GM12878 (cell line): ENCODE results near the gene DCC. TPM values are rescaled to one million over a fixed set of nuclear protein-coding genes. Genes with fewer than 3 reads are reported as not detected.

ENCODE experiments used
- ATAC-seq: fragments of 200-7000 bp; cut with Tn5 transposase; 3 replicates; pipeline ENCODE4 v1.9.1; 2020; ENCODE audit warnings: mild to moderate bottlenecking, moderate library complexity
- BruUV-seq: library from RNA; stranded (reverse); fragments of 400-500 nt; replicated peaks from 2 replicates; lab custom pipeline; 2021; lab: Mats Ljungman, UMichigan
- CTCF ChIA-PET: fragments of 300-600 bp; sonication (Branson Sonifier 250); formaldehyde crosslinking; extraction: SDS; loops from one replicate; lab custom pipeline; 2021; ENCODE audit warnings: inconsistent platforms; lab: Yijun Ruan, JAX
- POLR2A ChIA-PET: fragments of 350-600 bp; formaldehyde crosslinking; extraction: SDS; loops from one replicate; lab custom pipeline; 2021; ENCODE audit warnings: inconsistent platforms; lab: Charles Lee
- RAD21 ChIA-PET: fragments of 300-600 bp; sonication (Branson Sonifier 250); formaldehyde crosslinking; loops from one replicate; lab custom pipeline; 2023; ENCODE audit warnings: antibody characterized with exemption; ENCODE audit not compliant: unreplicated experiment; lab: Charles Lee
- SMC1A ChIA-PET: fragments of 300-600 bp; sonication (Branson Sonifier 250); formaldehyde crosslinking; loops from one replicate; lab custom pipeline; 2023; ENCODE audit not compliant: unreplicated experiment, uncharacterized antibody; lab: Charles Lee
- DNase-seq: peaks from one replicate; pipeline ENCODE4 v3.0.0-alpha.2; 2011; ENCODE audit warnings: low read depth, low spot score
- FAIRE-seq: peaks from 3 replicates; lab custom pipeline; 2011; peaks lifted over from hg19 to GRCh38; lab: Jason Lieb, UNC
- H2AFZ ChIP-seq: 2 replicates; pipeline ENCODE4 v1.6.0; 2011; ENCODE audit warnings: low read depth, low read length, control low read depth; ENCODE audit not compliant: control insufficient read depth
- H3K27ac ChIP-seq: 2 replicates; pipeline ENCODE4 v1.5.1; 2011; ENCODE audit warnings: control low read depth; ENCODE audit not compliant: control insufficient read depth, insufficient read depth
- H3K27me3 ChIP-seq, 2 experiments: replicated peaks in 1 of 2; 2 replicates each; pipeline versions ENCODE4 v1.6.0 to v1.6.1; 2011; ENCODE audit warnings: low read length in 1 of 2; ENCODE audit not compliant: control insufficient read depth in 2 of 2, insufficient read depth in 2 of 2
- H3K36me3 ChIP-seq, 2 experiments: 2 replicates each; pipeline ENCODE4 v1.5.1; 2011; ENCODE audit warnings: low read length in 1 of 2; ENCODE audit not compliant: control insufficient read depth in 2 of 2, insufficient read depth in 2 of 2
- H3K4me1 ChIP-seq: 2 replicates; pipeline ENCODE4 v1.6.1; 2011; ENCODE audit warnings: mild to moderate bottlenecking, low read length, moderate library complexity, mixed read lengths; ENCODE audit not compliant: control insufficient read depth, insufficient read depth
- H3K4me2 ChIP-seq: 2 replicates; pipeline ENCODE4 v1.6.0; 2011; ENCODE audit warnings: control low read depth; ENCODE audit not compliant: control insufficient read depth, insufficient read depth
- H3K4me3 ChIP-seq: fragments of 200-600 bp; sonication (generic); 2 replicates; pipeline ENCODE4 v1.5.1; 2016
- H3K79me2 ChIP-seq: 2 replicates; pipeline ENCODE4 v1.6.0; 2011; ENCODE audit warnings: low read length; ENCODE audit not compliant: control insufficient read depth, insufficient read depth
- H3K9ac ChIP-seq: 2 replicates; pipeline ENCODE4 v1.8.0; 2011; ENCODE audit warnings: low read length, control low read depth, mixed read lengths; ENCODE audit not compliant: control insufficient read depth, insufficient read depth
- H3K9me3 ChIP-seq: replicated peaks from 3 replicates; pipeline ENCODE4 v1.5.1; 2011; ENCODE audit warnings: mild to moderate bottlenecking, low read length; ENCODE audit not compliant: control insufficient read depth, insufficient read depth
- H4K20me1 ChIP-seq: 2 replicates; pipeline ENCODE4 v1.6.0; 2011; ENCODE audit not compliant: control insufficient read depth, insufficient read depth
- ASH2L ChIP-seq: fragments of 300-600, 200-600 bp; sonication (generic); IDR thresholded peaks from 2 replicates; pipeline ENCODE4 v1.6.1; 2017; ENCODE audit warnings: low read depth, mild to moderate bottlenecking, borderline replicate concordance
- BRCA1 ChIP-seq: IDR thresholded peaks from 2 replicates; pipeline ENCODE4 v1.6.1; 2011; ENCODE audit warnings: low read depth, low read length, improper control_type of control experiment
- GABPA ChIP-seq: IDR thresholded peaks from 2 replicates; pipeline ENCODE4 v1.6.1; 2014; ENCODE audit warnings: antibody characterized with exemption, low read depth, mild to moderate bottlenecking, inconsistent platforms
- NFYB ChIP-seq: IDR thresholded peaks from 2 replicates; pipeline ENCODE4 v1.6.1; 2011; ENCODE audit warnings: low read depth, mild to moderate bottlenecking, low read length, improper control_type of control experiment, moderate library complexity; ENCODE audit not compliant: insufficient read depth
- POLR2AphosphoS5 ChIP-seq: IDR thresholded peaks from 2 replicates; pipeline ENCODE4 v1.6.1; 2011; ENCODE audit warnings: mild to moderate bottlenecking, low read length, inconsistent platforms
- POU2F2 ChIP-seq: IDR thresholded peaks from 3 replicates; pipeline ENCODE4 v1.6.1; 2011; ENCODE audit warnings: low read depth, mild to moderate bottlenecking, low read length, borderline replicate concordance
- RBBP5 ChIP-seq: fragments of 200-600 bp; sonication (generic); conservative IDR thresholded peaks from 2 replicates; pipeline ENCODE4 v1.6.1; 2016
- YBX1 ChIP-seq: fragments of 450-650 bp; IDR thresholded peaks from 2 replicates; pipeline ENCODE4 v1.6.1; 2016; ENCODE audit warnings: antibody characterized with exemption
- YY1 ChIP-seq: IDR thresholded peaks from 2 replicates; pipeline ENCODE4 v1.6.1; 2011; ENCODE audit warnings: low read depth, mild to moderate bottlenecking, low read length
- WGBS: methylation state at CpG from one replicate; pipeline ENCODE4 v1.1.6; 2016; ENCODE audit warnings: low lambda C conversion rate; ENCODE audit not compliant: insufficient replicate concordance, insufficient coverage; ENCODE audit errors: missing lambda C conversion rate; 5-methylcytosine and 5-hydroxymethylcytosine counted together
- in situ Hi-C: fragments of 300-500 bp; cut with MboI; formaldehyde crosslinking; loops from 9 replicates; pipeline ENCODE4 v1.14.3; 2018; ENCODE audit warnings: mixed read lengths
- intact Hi-C: fragments of 100-400 bp; cut with micrococcal nuclease; formaldehyde crosslinking; loops from one replicate; pipeline ENCODE4 v1.14.2; 2022; ENCODE audit not compliant: unreplicated experiment
- polyA plus RNA-seq, 11 experiments: library from polyadenylated mRNA; depleted of rRNA in 4 of 11; unstranded in 6 of 11; stranded (reverse) in 5 of 11; fragments of >200 nt; fragmentation: Nextera tagmentation in 4 of 11; fragmentation: Illumina TruSeq in 1 of 11; extraction: Ambion mirVana in 4 of 11; extraction: Trizol in 1 of 11; gene quantifications; 1 replicate in 1 of 11; 2 replicates in 10 of 11; pipeline versions ENCODE4 v1.2.1 to v1.2.3, GENCODE V29; 2011 to 2016; ENCODE audit warnings: inconsistent platforms in 2 of 11, missing spikeins in 2 of 11, low read depth in 1 of 11
- total RNA-seq, 4 experiments: library from RNA; depleted of rRNA in 3 of 4; stranded (reverse); fragments of >200 nt in 3 of 4; fragmentation: Illumina TruSeq in 1 of 4; extraction: Trizol in 1 of 4; gene quantifications; 2 replicates each; pipeline versions ENCODE4 v1.2.1 to v1.2.3, GENCODE V29; 2013 to 2021

Gene DCC
- total and polyA plus RNA-seq, 10 of the 15 experiments (the other 5 are each of a cell fraction or from before 2014, with no cell fraction given), result 0.01 TPM; not detected in 9

DNA sequence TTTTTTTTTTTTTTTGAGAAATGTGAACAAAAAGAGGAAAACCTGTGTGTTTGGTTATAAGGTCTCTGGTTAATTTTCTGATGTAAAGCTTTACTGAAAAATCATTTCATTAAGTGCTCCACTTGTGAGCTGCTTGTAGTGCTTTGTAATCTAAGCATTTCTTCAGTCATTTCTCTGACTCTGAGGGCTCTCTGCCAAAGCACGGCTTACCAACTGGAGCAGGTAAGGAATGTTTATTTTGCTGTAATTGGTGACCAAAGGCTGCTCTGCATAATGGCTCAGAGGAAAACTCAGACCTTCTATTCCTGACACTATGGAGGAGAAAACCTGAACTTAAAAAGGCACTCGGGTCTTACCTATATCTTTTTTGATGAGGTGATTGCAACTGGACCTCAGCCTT, 1035.6 kb downstream of the DCC start:
- SMC1A ChIA-PET, result interaction anchor here (0.6 kb wide), 1 partner anchor 12 kb away, joined by 3 read pairs; no protein-coding TSS in a partner anchor
- no peaks in the 10 kb centered on the region for H3K79me2 ChIP-seq
- BruUV-seq, result no TSS peak
- H3K4me2 ChIP-seq, result no peak overlapping the region
- no peaks in the 10 kb centered on the region for H3K4me1 ChIP-seq
- no peaks in the 10 kb centered on the region for H3K36me3 ChIP-seq
- no peaks in the 10 kb centered on the region for H3K9me3 ChIP-seq
- in situ Hi-C loops, result loop anchor here (25.0 kb wide), 1 partner anchor 1713 kb away; no protein-coding TSS in a partner anchor
- H3K27me3 ChIP-seq, result no peaks in the 10 kb centered on the region
- no peak for ATAC-seq
- DNase-seq, result no peak
- H3K9ac ChIP-seq, result no peak overlapping the region
- RAD21 ChIA-PET, result no interaction called here
- POLR2A ChIA-PET, result no interaction called here
- no peak overlapping the region for H3K27ac ChIP-seq
- FAIRE-seq, result no peak
- TF ChIP-seq BRCA1 (no peak), NFYB (no peak), POU2F2 (no peak), GABPA (no peak), YBX1 (no peak), POLR2AphosphoS5 (no peak), ASH2L (no peak), YY1 (no peak), RBBP5 (no peak)
- TF ChIP-seq, all 136 proteins: peak for 0
- intact Hi-C loops, result loop anchor here (10.0 kb wide), 1 partner anchor 61 kb away; no protein-coding TSS in a partner anchor
- Histone ChIP-seq H3K4me3 (no peak overlapping the region), H2AFZ (no peak overlapping the region), H4K20me1 (no peaks in the 10 kb centered on the region)
- CTCF ChIA-PET, result no interaction called here
- WGBS, result 17% methylated on average over 2 of the region's 2 CpGs
